ENCODE measurements around the gene PASK.

DNA sequence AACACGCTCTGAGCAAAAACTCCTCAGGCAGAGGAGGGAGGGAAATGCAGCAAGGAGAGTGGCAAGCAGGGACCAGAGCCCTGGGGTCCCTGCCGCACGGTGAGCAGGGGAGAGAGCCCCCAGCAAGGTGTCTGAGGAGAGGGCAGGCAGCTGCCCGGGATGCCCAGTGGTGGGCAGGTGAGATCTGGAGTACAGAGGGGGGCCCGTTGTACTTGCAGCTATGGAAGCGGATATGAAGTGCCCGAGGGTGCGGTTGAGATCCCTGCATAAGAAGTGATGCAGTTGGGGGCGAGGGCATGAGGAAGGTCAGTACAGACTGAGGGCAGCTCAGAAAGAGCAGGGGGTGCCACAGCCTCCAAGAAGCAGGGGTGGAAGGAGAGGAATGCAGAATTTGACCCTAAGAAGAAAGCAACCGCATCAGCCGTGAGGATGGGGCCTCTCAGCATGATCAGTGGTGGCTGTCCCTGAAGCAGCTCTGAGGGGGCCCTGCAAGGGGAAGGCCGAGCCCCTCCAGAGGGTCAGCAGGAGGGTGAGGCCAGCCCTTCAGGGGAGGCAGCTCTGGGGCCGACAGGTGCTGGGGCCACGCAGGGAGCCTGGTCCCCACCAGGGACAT, 76.6 kb downstream of the PASK start:
- TF ChIP-seq EP300 (IDR thresholded peaks at IDR 0.05) = no peak
- TF ChIP-seq, protein P1, sequence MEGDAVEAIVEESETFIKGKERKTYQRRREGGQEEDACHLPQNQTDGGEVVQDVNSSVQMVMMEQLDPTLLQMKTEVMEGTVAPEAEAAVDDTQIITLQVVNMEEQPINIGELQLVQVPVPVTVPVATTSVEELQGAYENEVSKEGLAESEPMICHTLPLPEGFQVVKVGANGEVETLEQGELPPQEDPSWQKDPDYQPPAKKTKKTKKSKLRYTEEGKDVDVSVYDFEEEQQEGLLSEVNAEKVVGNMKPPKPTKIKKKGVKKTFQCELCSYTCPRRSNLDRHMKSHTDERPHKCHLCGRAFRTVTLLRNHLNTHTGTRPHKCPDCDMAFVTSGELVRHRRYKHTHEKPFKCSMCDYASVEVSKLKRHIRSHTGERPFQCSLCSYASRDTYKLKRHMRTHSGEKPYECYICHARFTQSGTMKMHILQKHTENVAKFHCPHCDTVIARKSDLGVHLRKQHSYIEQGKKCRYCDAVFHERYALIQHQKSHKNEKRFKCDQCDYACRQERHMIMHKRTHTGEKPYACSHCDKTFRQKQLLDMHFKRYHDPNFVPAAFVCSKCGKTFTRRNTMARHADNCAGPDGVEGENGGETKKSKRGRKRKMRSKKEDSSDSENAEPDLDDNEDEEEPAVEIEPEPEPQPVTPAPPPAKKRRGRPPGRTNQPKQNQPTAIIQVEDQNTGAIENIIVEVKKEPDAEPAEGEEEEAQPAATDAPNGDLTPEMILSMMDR (IDR thresholded peaks at IDR 0.05) = no peak
